GM08714 (cell line): ENCODE results near the gene FBN2.
"Not testable (repeated sequence)": the region's sequence is repeated elsewhere in the genome, so short reads cannot be mapped to it uniquely, and the experiment has no call there.

ENCODE experiments used
- H3K4me3 ChIP-seq: fragments of 200-500 bp; sonication (Bioruptor generic); 2 replicates; pipeline ENCODE4 v1.5.1; 2014; ENCODE audit warnings: mild to moderate bottlenecking, low read length, inconsistent platforms
- ZNF274 ChIP-seq: IDR thresholded peaks from 2 replicates; pipeline ENCODE4 v1.6.1; 2012; ENCODE audit warnings: mild to moderate bottlenecking, low read depth, low read length

The FBN2 gene

GRCh38 chr5:128329386-128329939, 208.6 kb downstream of the FBN2 start:
- no peak overlapping the region for H3K4me3 ChIP-seq
- no peak for TF ChIP-seq ZNF274

GRCh38 chr5:128328446-128328845, 209.6 kb downstream of the FBN2 start:
- no peak for TF ChIP-seq ZNF274
- no peak overlapping the region for H3K4me3 ChIP-seq

DNA sequence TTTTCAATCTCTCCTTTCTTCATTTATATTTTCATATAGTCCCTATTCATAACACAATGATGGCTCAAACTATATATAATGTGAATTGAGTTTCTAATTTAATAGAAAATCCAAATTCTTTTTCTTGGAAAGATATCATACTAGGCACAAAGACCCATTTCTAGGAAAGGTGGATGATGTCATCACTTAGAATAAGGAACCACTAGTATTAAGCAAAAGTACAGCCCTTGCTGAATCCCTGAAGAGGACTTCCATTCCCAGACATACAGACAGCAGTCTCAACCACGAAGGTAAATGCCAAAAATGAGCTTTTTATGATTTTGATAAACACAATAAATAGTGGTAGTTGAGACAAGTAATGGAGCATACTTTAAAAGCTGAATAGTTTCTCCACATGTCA, 210.0 kb downstream of the FBN2 start:
- TF ChIP-seq ZNF274, result no peak
- no peak overlapping the region for H3K4me3 ChIP-seq

DNA sequence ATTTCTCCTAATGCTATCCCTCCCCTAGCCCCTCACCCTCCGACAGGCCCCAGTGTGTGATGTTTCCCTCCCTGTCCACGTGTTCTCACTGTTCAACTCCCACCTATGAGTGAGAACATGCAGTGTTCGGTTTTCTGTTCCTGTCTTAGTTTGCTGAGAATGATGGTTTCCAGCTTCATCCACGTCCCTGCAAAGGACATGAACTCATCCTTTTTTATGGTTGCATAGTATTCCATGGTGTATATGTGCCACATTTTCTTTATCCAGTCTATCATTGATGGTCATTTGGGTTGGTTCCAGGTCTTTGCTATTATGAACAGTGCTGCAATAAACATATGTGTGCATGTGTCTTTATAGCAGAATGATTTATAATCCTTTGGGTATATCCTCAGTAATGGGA, 216.6 kb downstream of the FBN2 start:
- H3K4me3 ChIP-seq, result not testable (repeated sequence)

DNA sequence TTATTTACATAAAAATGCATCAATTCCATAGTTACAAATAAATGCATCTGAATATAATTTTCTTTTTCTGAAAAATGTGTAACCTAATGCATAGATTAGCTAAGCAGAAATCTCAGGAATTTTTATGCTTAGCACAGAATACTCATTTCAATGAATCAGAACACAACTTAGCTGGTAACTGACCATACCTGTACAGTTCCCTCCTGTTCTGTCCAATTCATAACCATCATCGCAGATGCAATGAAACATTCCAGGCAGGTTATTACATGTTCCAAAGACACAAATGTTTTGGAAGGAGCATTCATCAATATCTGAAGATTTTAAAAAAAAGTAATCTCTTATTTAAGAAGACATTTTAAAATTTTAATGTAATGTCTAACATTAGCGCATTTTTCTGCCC, 219.4 kb downstream of the FBN2 start:
- no peak overlapping the region for H3K4me3 ChIP-seq
- TF ChIP-seq ZNF274, result no peak

DNA sequence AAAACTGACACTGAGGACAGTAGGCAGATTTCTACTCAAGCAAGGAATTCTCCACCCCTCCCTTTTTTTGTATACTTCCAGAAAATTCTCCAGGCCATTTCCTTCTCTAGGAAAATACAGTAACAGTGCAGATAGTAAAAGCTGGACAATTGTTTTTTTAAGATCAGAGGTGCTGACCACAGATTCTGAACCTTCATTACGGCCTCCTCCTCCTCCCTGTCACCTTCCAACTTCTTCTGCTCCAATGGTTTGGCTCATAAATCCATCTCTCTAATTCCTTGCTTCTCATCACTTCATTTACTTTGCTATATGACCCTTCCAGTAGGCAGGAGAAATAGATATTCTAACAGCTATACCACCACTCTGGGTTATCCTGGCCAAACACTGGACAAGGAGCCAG, 220.6 kb downstream of the FBN2 start:
- H3K4me3 ChIP-seq, result no peak overlapping the region
- no peak for TF ChIP-seq ZNF274

- H3K4me3 ChIP-seq, result no peak overlapping the region
- TF ChIP-seq ZNF274, result no peak
Measured at GRCh38 chr5:128315671-128316070, 222.4 kb downstream of the FBN2 start.

DNA sequence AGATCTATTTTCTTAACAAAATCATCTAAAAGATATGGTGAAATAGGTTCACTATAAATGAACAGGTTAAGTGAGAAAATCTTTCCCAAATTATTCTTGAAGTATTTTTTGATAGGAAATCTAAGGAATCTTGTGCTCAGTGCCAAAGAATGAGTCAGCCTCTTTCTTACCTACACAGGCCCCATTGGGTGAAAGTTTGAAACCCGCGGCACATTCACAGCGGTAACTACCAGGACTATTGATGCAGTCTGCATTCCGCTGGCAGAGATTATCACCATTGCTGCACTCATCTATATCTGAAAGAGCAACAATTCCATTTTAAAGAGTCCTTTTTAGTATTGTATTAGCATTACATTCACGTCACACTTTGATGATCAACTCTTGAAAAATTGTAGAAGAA, 232.7 kb downstream of the FBN2 start:
- H3K4me3 ChIP-seq, result no peak overlapping the region
- TF ChIP-seq ZNF274, result no peak

DNA sequence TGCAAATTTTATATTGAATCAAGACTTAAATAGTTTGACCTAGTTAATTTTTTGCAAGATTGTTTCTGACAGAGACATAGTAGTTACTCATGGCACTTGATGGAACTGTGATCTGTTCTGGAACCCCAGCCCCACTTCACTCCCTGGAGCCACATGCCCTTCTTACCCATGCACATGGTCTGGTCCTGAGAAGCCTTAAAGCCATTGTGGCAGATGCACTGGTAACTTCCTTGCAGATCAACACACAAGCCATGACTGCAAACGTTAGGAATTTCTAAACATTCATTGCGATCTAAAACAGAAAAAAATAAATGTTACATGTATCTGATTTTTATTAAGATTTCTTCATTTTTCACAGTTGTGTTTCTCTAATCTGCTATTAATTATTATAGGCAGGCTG, 233.3 kb downstream of the FBN2 start:
- no peak for TF ChIP-seq ZNF274
- H3K4me3 ChIP-seq, result no peak overlapping the region

GRCh38 chr5:128304088-128304487, 234.0 kb downstream of the FBN2 start:
- no peak for TF ChIP-seq ZNF274
- H3K4me3 ChIP-seq, result no peak overlapping the region

DNA sequence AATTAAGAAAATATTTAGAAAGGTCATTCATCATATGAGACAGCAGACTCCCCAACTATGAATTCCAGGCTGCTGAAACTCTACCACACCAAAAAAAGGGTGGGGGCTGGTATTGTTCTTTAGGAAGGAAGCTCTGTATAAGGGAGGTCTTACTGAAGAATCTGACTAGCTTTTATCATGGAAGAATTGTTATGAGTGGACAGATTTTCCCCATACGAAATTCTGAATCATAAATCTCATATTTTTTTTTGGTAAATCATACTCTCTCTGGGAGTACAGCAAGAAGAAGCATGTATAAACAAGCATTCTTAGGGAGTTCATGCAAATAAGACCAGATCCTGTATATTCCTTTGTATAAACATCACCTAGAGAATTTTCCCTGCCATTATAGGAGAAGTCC, 234.5 kb downstream of the FBN2 start:
- no peak overlapping the region for H3K4me3 ChIP-seq
- TF ChIP-seq ZNF274, result no peak

- H3K4me3 ChIP-seq, result no peak overlapping the region
- TF ChIP-seq ZNF274, result no peak
Measured at GRCh38 chr5:128300181-128300580, 237.9 kb downstream of the FBN2 start.

DNA sequence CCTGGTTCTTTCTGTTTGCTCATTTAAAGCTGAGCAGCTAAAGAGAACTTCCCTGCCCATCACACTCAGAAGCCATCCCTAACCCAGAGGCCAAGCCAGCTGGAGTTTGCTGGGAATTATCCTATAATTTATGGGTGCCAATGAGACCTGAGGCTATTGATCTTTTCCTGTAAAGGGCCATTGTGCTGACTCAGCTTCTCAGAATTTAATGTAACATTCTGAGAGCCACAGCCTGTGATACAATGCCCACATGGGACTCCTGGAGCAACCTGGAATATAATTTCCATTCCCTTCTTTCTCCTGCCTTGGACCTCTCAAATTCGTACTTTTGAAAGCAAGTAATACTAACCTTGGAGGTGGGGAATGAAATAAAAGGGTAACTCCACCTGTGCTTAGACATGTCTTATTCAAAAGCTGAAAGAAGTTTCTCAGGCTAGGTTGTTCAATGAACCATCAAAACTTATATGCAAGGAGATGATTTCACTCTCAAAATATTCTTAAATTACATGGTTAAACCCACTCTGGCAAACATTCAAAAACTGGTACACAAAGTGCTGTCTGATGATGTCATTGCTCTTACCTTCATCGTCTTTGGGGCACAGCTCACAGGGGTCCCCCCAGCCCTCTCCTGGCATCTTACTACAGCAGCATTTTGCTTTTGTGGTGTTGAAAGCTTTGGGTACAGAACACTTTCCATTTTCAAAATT, 247.7 kb downstream of the FBN2 start:
- no peak for TF ChIP-seq ZNF274
- no peak overlapping the region for H3K4me3 ChIP-seq

- TF ChIP-seq ZNF274, result no peak
- H3K4me3 ChIP-seq, result no peak overlapping the region
Measured at GRCh38 chr5:128287740-128288139, 250.3 kb downstream of the FBN2 start.

- no peak overlapping the region for H3K4me3 ChIP-seq
- no peak for TF ChIP-seq ZNF274
Measured at GRCh38 chr5:128284236-128284635, 253.8 kb downstream of the FBN2 start.

GRCh38 chr5:128279345-128279744, 258.7 kb downstream of the FBN2 start:
- H3K4me3 ChIP-seq, result no peak overlapping the region
- TF ChIP-seq ZNF274, result no peak
